Measurements from ENCODE around the gene TMC8.

The TMC8 gene

DNA sequence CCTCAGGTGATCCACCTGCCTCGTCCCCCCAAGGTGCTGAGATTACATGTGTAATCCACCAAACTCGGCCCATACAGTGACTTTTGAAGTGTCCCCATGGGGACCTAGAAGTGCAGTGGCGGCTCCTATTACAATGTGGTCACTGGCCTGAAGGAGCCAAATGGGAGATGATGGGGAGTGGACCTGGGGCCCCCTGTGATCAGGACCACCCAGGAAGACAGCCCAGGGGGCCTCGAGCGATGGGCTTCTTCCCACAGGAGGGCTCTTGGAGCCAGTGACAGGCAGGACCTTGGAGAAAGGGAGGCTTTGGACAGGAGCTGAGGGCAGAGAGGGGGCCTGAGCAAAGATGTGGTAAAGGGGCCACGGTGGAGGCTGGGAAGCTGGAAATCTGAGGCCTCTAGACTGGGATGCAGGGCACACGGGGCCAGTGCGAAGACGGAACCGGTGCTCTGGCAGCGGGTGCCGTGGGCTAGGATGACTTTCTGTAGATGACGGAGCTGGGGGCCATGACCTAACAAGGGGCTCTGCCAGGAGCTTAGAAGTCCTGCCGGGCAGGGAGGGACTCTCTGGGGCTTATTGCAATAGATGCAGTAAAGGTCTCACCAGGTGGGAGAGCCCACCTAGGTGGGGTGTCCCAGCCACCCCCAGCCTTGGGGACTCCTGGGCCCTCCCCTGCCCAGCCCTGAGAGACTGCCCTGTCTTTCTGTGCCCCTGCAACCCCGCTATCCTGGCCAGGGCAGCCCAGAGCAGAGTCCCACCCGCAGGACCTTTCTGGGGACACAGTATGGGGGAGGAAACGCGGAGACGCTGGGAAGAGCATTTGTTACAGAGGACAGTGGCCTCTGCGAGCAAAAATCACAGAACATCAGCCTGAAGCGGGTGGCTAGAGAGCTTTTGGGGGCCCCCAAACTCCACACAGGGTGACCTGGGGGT is 12.9 kb downstream of the TMC8 start:
- ChIA-PET CTCF (interaction anchor here (0.6 to 2.3 kb wide), 13 partner anchors 10 to 217 kb away, joined by 3 to 8 read pairs (median 4); partner anchors contain the start of gene TK1), POLR2A (interaction anchor here (1.1 to 2.3 kb wide), 6 partner anchors 26 to 43 kb away, joined by 4 to 21 read pairs (median 9); partner anchors contain the start of genes AFMID and TK1)
- Histone ChIP-seq H3K9me3 (ENCODE audit: control insufficient read depth, insufficient read depth, low read depth, low read length) (no peaks in the 10 kb centered on the region), H3K4me3 (ENCODE audit: low read depth, low read length) (no peak overlapping the region), H3K4me1 (ENCODE audit: control insufficient read depth, insufficient read depth, low read length) (peaks cover 4% of the 10 kb centered on the region), H3K27ac (ENCODE audit: extremely low read depth, low read depth, low read length) (no peak overlapping the region), H3K36me3 (ENCODE audit: control insufficient read depth in 2 of 2, insufficient read depth in 1 of 2, low read length in 2 of 2) (no peaks in the 10 kb centered on the region)
- TF ChIP-seq GLIS2 (tag by site-specific recombination; IDR thresholded peaks at IDR 0.05) (0 out of 2 replicates have a peak, but pooled peaks have one; percentile 19), GLIS1 (tag by site-specific recombination; IDR thresholded peaks at IDR 0.05) (peak; percentile 85), ZNF24 (tag by site-specific recombination; IDR thresholded peaks at IDR 0.05) (no peak), ZIC2 (tag by site-specific recombination; IDR thresholded peaks at IDR 0.05) (peak; percentile 32; the same call in 1 of the 2 replicates), ZNF266 (tag by site-specific recombination; IDR thresholded peaks at IDR 0.05; ENCODE audit: low read depth) (no peak), ZNF837 (tag by site-specific recombination; IDR thresholded peaks at IDR 0.05) (no peak), RBAK (tag by site-specific recombination; IDR thresholded peaks at IDR 0.05) (no peak), ZNF629 (tag by site-specific recombination; IDR thresholded peaks at IDR 0.05) (no peak), ZNF138 (tag by site-specific recombination; IDR thresholded peaks at IDR 0.05; ENCODE audit: borderline replicate concordance) (no peak)
- TF ChIP-seq, protein P1, sequence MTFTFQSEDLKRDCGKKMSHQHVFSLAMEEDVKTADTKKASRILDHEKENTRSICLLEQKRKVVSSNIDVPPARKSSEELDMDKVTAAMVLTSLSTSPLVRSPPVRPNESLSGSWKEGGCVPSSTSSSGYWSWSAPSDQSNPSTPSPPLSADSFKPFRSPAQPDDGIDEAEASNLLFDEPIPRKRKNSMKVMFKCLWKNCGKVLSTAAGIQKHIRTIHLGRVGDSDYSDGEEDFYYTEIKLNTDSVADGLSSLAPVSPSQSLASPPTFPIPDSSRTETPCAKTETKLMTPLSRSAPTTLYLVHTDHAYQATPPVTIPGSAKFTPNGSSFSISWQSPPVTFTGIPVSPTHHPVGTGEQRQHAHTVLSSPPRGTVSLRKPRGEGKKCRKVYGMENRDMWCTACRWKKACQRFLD (tag by site-specific recombination; IDR thresholded peaks at IDR 0.05): no peak
- TF ChIP-seq, protein P2, sequence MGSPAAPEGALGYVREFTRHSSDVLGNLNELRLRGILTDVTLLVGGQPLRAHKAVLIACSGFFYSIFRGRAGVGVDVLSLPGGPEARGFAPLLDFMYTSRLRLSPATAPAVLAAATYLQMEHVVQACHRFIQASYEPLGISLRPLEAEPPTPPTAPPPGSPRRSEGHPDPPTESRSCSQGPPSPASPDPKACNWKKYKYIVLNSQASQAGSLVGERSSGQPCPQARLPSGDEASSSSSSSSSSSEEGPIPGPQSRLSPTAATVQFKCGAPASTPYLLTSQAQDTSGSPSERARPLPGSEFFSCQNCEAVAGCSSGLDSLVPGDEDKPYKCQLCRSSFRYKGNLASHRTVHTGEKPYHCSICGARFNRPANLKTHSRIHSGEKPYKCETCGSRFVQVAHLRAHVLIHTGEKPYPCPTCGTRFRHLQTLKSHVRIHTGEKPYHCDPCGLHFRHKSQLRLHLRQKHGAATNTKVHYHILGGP (tag by site-specific recombination; IDR thresholded peaks at IDR 0.05): no peak

DNA sequence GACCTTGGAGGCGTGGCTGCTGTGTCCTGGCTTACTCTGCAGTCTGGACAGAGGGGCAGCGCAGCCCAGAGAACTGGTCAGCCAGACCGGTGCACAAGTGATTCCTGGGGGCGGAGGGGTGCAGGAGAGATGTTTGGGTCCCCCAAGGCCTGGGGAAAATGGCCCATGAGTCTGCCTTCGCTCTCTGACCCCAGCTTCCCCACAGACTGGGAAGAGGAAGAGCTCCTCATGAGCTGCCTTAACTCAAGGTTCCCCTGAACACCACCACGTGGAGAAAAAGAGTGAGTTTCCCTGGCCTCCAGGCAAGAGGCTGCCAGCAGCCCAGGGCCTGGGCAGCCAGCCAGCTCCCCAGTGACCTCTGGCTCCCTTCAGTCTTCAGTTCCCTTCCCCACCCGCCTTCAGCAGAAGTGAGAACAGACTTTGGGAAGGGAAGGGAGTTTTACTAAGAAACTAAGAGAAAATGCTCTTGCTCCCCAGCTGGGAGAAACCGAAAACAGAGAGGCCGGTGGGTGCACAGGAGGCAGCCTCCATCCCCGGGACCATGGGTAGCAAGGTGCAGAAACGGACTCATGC is 13.7 kb downstream of the TMC8 start:
- H3K4me3 ChIP-seq (ENCODE audit: low read depth, low read length): no peak overlapping the region
- no peak overlapping the region; the same call in 1 of the 2 replicates for H3K27ac ChIP-seq (ENCODE audit: extremely low read depth, low read depth, low read length)
- H3K36me3 ChIP-seq (ENCODE audit: control insufficient read depth in 2 of 2, insufficient read depth in 1 of 2, low read length in 2 of 2): no peaks in the 10 kb centered on the region
- POLR2A ChIA-PET: interaction anchor here (1.1 to 2.3 kb wide), 5 partner anchors 25 to 43 kb away, joined by 4 to 12 read pairs (median 6); partner anchors contain the start of genes AFMID and TK1
- peaks cover 4% of the 10 kb centered on the region for H3K4me1 ChIP-seq (ENCODE audit: control insufficient read depth, insufficient read depth, low read length)
- H3K9me3 ChIP-seq (ENCODE audit: control insufficient read depth, insufficient read depth, low read depth, low read length): no peaks in the 10 kb centered on the region
- CTCF ChIA-PET: interaction anchor here (0.6 to 1.6 kb wide), 12 partner anchors 11 to 218 kb away, joined by 3 to 8 read pairs (median 4); partner anchors contain the start of gene TK1
- TF ChIP-seq ZNF155 (tag by site-specific recombination; IDR thresholded peaks at IDR 0.05) (no peak), ZSCAN30 (tag by site-specific recombination; IDR thresholded peaks at IDR 0.05) (peak; percentile 82), ZNF138 (tag by site-specific recombination; IDR thresholded peaks at IDR 0.05; ENCODE audit: borderline replicate concordance) (no peak), ZBTB48 (tag by site-specific recombination; IDR thresholded peaks at IDR 0.05) (peak; percentile 57), GLIS1 (tag by site-specific recombination; IDR thresholded peaks at IDR 0.05) (peak; percentile 41; the same call in 1 of the 2 replicates), TRIM28 (IDR thresholded peaks at IDR 0.05; ENCODE audit: borderline replicate concordance, low read length) (no peak), ZNF701 (tag by site-specific recombination; IDR thresholded peaks at IDR 0.05) (no peak)
- TF ChIP-seq, protein P3, sequence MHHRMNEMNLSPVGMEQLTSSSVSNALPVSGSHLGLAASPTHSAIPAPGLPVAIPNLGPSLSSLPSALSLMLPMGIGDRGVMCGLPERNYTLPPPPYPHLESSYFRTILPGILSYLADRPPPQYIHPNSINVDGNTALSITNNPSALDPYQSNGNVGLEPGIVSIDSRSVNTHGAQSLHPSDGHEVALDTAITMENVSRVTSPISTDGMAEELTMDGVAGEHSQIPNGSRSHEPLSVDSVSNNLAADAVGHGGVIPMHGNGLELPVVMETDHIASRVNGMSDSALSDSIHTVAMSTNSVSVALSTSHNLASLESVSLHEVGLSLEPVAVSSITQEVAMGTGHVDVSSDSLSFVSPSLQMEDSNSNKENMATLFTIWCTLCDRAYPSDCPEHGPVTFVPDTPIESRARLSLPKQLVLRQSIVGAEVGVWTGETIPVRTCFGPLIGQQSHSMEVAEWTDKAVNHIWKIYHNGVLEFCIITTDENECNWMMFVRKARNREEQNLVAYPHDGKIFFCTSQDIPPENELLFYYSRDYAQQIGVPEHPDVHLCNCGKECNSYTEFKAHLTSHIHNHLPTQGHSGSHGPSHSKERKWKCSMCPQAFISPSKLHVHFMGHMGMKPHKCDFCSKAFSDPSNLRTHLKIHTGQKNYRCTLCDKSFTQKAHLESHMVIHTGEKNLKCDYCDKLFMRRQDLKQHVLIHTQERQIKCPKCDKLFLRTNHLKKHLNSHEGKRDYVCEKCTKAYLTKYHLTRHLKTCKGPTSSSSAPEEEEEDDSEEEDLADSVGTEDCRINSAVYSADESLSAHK (tag by site-specific recombination; IDR thresholded peaks at IDR 0.05): peak; percentile 92
- TF ChIP-seq, protein P4, sequence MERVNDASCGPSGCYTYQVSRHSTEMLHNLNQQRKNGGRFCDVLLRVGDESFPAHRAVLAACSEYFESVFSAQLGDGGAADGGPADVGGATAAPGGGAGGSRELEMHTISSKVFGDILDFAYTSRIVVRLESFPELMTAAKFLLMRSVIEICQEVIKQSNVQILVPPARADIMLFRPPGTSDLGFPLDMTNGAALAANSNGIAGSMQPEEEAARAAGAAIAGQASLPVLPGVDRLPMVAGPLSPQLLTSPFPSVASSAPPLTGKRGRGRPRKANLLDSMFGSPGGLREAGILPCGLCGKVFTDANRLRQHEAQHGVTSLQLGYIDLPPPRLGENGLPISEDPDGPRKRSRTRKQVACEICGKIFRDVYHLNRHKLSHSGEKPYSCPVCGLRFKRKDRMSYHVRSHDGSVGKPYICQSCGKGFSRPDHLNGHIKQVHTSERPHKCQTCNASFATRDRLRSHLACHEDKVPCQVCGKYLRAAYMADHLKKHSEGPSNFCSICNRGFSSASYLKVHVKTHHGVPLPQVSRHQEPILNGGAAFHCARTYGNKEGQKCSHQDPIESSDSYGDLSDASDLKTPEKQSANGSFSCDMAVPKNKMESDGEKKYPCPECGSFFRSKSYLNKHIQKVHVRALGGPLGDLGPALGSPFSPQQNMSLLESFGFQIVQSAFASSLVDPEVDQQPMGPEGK (tag by site-specific recombination; IDR thresholded peaks at IDR 0.05): peak; percentile 25; the same call in 1 of the 2 replicates
- TF ChIP-seq, protein P5, sequence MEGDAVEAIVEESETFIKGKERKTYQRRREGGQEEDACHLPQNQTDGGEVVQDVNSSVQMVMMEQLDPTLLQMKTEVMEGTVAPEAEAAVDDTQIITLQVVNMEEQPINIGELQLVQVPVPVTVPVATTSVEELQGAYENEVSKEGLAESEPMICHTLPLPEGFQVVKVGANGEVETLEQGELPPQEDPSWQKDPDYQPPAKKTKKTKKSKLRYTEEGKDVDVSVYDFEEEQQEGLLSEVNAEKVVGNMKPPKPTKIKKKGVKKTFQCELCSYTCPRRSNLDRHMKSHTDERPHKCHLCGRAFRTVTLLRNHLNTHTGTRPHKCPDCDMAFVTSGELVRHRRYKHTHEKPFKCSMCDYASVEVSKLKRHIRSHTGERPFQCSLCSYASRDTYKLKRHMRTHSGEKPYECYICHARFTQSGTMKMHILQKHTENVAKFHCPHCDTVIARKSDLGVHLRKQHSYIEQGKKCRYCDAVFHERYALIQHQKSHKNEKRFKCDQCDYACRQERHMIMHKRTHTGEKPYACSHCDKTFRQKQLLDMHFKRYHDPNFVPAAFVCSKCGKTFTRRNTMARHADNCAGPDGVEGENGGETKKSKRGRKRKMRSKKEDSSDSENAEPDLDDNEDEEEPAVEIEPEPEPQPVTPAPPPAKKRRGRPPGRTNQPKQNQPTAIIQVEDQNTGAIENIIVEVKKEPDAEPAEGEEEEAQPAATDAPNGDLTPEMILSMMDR (tag by site-specific recombination; IDR thresholded peaks at IDR 0.05): 0 out of 2 replicates have a peak, but pooled peaks have one; percentile 19
